ENCODE results near the gene WWOX. TPM values are rescaled to one million over a fixed set of nuclear protein-coding genes. Genes with fewer than 3 reads are reported as not detected.
A peak's percentile ranks its signal among the peaks of the same experiment; 100 is the strongest.

WWOX gene
- total and polyA plus RNA-seq, 2 experiments from 2014 or later, result 22.1 to 123 TPM

GRCh38 chr16:79162977-79163376 is 1063.5 kb downstream of the WWOX start:
- Histone ChIP-seq H3K27ac (no peak overlapping the region), H3K4me3 (no peak overlapping the region), H3K9me3 (ENCODE audit: low read depth) (no peaks in the 10 kb centered on the region), H3K36me3 (no peaks in the 10 kb centered on the region), H3K4me1 (ENCODE audit: low read depth) (peaks cover 12% of the 10 kb centered on the region), H3K27me3 (no peaks in the 10 kb centered on the region)
- DNase-seq (ENCODE audit: low read depth in 1 of 2, low spot score in 1 of 2), result no peak
- TF ChIP-seq CTCF (IDR thresholded peaks at IDR 0.05; ENCODE audit: low read depth, low read length), result no peak

GRCh38 chr16:79163691-79164387 is 1064.4 kb downstream of the WWOX start:
- no peak overlapping the region for H3K4me3 ChIP-seq
- H3K27ac ChIP-seq, result no peak overlapping the region
- H3K9me3 ChIP-seq (ENCODE audit: low read depth), result no peaks in the 10 kb centered on the region
- H3K36me3 ChIP-seq, result no peaks in the 10 kb centered on the region
- TF ChIP-seq CTCF (IDR thresholded peaks at IDR 0.05; ENCODE audit: low read depth, low read length), result no peak
- no peak for DNase-seq (ENCODE audit: low read depth in 1 of 2, low spot score in 1 of 2)
- H3K4me1 ChIP-seq (ENCODE audit: low read depth), result peaks cover 12% of the 10 kb centered on the region
- no peaks in the 10 kb centered on the region for H3K27me3 ChIP-seq

GRCh38 chr16:79164388-79164995 is 1065.0 kb downstream of the WWOX start:
- peak overlapping the region; percentile 3 for H3K27ac ChIP-seq
- H3K4me1 ChIP-seq (ENCODE audit: low read depth), result peaks cover 12% of the 10 kb centered on the region
- no peak overlapping the region for H3K4me3 ChIP-seq
- no peaks in the 10 kb centered on the region for H3K36me3 ChIP-seq
- DNase-seq (ENCODE audit: low read depth in 1 of 2, low spot score in 1 of 2), result no peak
- TF ChIP-seq CTCF (IDR thresholded peaks at IDR 0.05; ENCODE audit: low read depth, low read length), result no peak
- no peaks in the 10 kb centered on the region for H3K27me3 ChIP-seq
- no peaks in the 10 kb centered on the region for H3K9me3 ChIP-seq (ENCODE audit: low read depth)

GRCh38 chr16:79165079-79165478 is 1065.6 kb downstream of the WWOX start:
- H3K4me1 ChIP-seq (ENCODE audit: low read depth), result peaks cover 12% of the 10 kb centered on the region
- H3K36me3 ChIP-seq, result no peaks in the 10 kb centered on the region
- H3K4me3 ChIP-seq, result no peak overlapping the region
- no peaks in the 10 kb centered on the region for H3K9me3 ChIP-seq (ENCODE audit: low read depth)
- H3K27me3 ChIP-seq, result no peaks in the 10 kb centered on the region
- no peak overlapping the region for H3K27ac ChIP-seq
- DNase-seq (ENCODE audit: low read depth in 1 of 2, low spot score in 1 of 2), result no peak
- TF ChIP-seq CTCF (IDR thresholded peaks at IDR 0.05; ENCODE audit: low read depth, low read length), result no peak

- no peak for DNase-seq (ENCODE audit: low read depth in 1 of 2, low spot score in 1 of 2)
- Histone ChIP-seq H3K36me3 (no peaks in the 10 kb centered on the region), H3K4me3 (no peak overlapping the region), H3K4me1 (ENCODE audit: low read depth) (peaks cover 12% of the 10 kb centered on the region), H3K27ac (no peak overlapping the region), H3K27me3 (no peaks in the 10 kb centered on the region), H3K9me3 (ENCODE audit: low read depth) (no peaks in the 10 kb centered on the region)
- no peak for TF ChIP-seq CTCF (IDR thresholded peaks at IDR 0.05; ENCODE audit: low read depth, low read length)
Observed at GRCh38 chr16:79165506-79165905, 1066.1 kb downstream of the WWOX start.
